HG03280 (cell line): ENCODE measurements around the gene BCL11A.

Source experiments
- ATAC-seq: cut with Tn5 transposase; IDR thresholded peaks from one replicate; pipeline ENCODE4 v1.9.1; 2021; ENCODE audit warnings: mild to moderate bottlenecking, moderate library complexity; ENCODE audit not compliant: unreplicated experiment

BCL11A gene

DNA sequence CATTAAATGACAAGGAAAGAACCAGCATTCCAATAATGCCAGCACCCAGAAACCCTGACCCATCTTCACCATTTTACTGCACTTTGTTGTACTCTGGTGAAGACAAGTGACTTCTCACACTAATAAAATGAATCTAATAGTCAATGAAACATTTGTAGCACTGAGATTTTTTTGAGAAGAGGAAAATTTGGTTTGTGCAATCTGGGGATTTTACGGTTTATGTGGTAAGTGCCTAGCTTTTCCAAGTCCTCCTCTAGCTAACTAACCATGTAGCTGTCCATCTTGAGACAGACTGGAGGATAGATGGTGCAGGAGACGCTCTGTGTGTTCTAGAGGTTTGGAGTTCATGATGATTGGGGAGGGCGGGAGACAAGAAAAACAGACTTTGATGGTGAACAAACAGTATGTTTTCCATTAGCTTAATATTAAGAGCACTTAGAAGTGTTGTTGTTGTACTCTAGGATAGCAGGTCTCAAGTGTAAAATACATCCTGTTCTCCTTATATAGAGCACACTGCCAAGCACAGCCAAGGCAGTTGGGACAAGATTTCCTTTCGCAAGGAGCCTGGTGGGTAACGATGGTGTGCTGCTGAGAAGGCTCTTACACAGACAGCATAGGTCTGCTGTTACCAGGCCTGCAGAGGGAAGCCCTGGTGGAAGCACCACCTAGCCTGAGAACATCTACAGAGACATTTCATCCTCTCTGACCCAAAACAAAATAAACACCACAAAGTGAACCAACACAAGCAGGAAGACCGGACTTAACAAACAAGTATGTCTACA lies 83.7 kb downstream of the BCL11A start:
- ATAC-seq = no peak

DNA sequence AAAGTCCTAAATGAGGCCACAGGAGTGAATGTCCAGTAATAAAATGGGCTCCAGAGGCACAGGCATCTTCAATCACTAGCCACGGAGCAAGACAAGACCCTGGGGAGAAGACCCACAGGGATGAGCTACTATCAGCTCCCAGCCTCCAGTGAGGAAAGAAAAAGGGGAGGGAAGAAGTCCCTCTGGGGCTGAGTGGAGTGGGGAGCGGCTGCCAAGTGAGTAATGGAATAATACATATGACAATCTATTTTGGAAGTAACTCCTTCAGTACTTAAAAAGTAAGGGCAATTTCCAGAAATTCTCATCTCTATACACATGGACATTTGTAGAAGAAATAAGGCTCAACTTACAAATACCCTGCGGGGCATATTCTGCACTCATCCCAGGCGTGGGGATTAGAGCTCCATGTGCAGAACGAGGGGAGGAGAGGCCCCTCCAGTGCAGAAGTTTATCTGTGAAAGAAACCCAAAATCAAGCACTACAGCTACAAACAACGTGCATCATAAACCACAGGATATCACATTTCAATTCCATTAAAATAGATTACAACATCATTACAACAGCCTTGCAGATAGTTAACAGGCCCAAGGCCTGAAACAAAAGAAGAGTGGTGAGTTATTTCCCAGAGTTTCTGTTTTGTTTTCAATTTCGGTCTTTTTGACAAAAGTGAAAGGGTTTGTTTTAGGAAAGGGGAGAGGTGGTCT lies 84.9 kb downstream of the BCL11A start:
- ATAC-seq = no peak

DNA sequence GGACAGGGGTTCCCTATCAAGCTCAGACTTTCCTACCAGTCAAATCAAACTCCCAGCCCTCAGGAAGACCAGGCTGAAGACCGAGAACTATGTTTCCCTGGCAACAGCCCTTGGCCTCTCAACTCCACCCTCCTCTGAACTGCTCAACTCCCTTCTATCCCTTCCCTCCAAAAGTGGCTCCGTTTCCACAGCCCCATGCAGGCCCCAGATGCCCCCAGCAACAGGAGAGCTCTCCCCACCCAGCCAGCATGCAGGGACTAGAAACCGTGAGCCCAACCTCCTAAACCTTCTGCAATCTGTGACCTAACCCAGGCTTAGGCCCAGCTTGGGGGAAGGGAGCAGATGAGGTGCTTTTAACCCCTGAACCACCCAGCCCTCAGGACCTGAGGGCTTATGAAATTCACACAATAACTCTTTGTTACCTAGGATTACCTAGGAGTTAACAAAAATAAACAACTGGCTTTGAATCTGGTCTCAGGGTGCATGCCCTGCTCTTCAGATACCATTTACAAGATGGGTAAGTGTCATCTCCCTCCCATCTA lies 87.2 kb downstream of the BCL11A start:
- no peak for ATAC-seq

DNA sequence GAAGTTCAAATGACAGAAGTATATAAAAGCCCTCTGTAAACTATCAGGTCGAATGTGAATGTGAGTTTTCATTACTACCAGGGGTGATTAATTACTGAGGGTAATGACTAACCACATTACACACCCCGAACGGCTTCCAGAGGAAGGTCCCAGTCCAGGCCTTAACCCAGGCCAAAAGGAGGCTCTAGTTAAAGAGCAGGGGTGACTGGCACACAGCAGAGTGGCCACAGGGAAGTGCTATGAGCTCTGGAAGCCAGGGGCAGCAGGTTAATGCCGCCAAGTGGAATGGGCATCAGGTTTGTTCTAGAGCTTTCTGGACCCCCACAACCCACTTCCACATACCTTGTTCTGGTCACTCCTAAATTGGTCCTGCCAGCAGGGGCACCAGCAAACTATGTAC lies 87.7 kb downstream of the BCL11A start:
- ATAC-seq = no peak

DNA sequence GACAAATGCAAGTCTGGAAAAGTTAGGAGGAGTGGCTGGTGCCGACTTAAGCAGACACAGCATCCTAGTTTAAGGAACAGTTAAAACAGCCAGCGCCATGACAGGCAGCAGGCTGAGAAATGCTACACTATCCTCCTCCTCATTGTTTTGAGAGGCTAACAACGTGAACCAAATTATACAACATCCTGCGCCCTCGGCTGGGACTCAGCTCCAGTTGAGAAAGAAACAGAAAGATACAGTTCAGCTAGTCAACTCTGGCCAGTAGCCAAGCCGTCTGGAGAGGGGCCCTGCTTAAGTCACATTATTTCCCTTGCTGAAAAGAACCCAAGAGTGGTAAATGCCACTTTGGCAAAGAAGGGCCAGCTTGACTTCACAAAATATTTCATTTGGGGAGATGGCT lies 90.2 kb downstream of the BCL11A start:
- no peak for ATAC-seq

DNA sequence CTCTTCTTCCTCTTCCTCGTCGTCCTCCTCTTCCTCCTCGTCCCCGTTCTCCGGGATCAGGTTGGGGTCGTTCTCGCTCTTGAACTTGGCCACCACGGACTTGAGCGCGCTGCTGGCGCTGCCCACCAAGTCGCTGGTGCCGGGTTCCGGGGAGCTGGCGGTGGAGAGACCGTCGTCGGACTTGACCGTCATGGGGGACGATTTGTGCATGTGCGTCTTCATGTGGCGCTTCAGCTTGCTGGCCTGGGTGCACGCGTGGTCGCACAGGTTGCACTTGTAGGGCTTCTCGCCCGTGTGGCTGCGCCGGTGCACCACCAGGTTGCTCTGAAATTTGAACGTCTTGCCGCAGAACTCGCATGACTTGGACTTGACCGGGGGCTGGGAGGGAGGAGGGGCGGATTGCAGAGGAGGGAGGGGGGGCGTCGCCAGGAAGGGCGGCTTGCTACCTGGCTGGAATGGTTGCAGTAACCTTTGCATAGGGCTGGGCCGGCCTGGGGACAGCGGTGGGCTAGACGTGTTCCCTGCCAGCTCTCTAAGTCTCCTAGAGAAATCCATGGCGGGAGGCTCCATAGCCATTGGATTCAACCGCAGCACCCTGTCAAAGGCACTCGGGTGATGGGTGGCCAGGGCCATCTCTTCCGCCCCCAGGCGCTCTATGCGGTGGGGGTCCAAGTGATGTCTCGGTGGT lies 91.9 kb downstream of the BCL11A start:
- ATAC-seq = no peak

DNA sequence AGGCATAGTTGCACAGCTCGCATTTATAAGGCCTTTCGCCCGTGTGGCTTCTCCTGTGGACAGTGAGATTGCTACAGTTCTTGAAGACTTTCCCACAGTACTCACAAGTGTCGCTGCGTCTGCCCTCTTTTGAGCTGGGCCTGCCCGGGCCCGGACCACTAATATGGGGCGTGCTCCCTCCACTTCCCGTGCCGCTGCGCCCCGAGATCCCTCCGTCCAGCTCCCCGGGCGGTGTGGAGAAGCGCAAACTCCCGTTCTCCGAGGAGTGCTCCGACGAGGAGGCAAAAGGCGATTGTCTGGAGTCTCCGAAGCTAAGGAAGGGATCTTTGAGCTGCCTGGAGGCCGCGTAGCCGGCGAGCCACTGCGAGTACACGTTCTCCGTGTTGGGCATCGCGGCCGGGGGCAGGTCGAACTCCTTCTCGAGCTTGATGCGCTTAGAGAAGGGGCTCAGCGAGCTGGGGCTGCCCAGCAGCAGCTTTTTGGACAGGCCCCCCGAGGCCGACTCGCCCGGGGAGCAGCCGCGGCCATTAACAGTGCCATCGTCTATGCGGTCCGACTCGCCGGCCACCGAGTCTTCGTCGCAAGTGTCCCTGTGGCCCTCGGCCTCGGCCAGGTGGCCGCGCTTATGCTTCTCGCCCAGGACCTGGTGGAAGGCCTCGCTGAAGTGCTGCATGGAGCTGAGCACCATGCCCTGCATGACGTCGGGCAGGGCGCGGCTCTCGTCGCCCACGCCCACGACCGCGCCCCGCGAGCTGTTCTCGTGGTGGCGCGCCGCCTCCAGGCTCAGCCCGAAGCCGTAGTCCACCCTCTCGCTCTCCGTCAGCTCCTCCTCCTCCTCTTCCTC lies 92.7 kb downstream of the BCL11A start:
- ATAC-seq = no peak

DNA sequence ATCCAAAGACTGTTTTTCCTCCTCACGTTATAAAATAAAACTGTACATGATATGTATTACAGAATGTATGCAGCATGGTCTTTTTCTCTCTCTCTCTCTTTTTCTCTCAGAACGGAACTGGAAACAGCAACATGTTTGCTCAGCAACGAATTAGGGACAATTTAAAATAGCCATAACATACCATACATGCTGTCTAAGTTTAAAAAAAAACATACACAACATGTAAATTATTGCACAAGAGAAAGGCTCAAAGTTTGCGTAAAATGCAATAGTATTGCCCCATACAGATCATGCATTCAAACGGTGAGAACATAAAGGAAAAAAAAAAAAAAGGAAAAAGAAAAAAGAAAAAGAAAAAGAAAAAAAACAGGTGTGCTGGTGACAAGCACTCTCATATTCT lies 93.6 kb downstream of the BCL11A start:
- ATAC-seq = no peak

DNA sequence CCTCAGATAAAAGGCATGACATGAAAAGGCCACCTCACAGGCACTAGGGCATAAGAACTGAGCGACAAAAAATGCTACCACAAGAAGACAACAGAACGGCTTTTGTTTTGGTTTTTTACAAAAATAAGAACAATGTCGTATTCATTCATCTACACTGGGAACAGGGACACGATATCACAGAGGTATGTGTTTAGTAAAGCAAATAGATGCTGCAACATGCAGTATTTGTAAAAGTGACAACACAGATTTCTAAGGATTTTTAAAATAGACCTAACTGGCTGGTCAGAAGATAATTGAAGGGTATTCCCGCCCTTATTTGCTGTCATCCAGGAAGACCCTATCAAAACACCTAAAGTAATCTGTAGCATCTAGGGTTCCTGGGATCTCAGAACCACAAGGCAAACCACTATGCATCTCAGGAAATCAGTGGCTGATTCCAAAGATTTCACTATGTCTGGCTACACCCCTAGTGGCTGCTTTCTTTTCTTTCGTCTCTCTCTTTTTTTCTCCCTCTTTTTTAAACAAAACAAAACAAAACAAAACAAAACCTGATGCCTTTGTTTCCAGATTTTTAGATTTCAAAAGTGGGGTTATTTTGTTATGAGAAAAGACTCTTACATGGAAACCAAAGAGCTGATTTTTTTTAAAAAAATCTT lies 97.2 kb downstream of the BCL11A start:
- ATAC-seq = no peak

DNA sequence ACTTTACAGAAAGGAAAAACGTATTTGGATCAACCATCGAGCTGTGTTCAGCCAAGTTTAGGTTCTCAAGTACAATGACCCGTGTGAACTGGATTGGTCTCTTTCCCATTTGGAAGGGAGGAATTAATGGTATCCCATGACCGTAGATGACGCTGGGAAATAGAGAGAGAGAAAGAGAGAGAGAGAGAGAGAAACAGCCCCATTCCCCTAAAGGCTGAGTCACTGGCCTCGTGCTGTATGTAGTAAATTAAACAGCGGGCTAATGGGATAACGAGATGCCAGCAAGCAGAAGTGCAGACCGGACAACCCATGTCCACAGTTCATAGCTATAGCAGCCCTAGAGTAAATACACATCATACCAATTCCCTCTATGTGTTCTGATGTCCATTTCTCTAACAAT lies 99.6 kb downstream of the BCL11A start:
- no peak for ATAC-seq

DNA sequence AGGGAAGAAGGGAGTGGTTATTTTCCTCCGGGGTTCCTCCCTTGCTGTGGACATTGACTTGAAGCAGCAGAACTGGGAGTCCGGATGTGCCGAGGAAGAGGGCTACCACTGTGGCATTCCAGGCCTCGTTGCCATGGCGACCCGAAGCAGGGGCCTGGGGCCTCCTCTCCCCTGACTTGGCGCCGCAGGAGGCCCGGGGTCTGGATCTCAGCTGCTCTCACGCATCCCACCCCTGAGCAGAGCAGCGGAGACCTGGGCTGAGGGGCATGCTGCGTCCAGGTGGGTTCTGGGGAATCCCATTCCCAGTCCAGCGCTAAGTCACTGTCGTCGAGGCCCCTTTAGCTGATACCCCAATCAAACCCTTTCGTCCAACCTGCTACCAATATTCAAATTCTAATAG lies 100.2 kb downstream of the BCL11A start:
- ATAC-seq = no peak

DNA sequence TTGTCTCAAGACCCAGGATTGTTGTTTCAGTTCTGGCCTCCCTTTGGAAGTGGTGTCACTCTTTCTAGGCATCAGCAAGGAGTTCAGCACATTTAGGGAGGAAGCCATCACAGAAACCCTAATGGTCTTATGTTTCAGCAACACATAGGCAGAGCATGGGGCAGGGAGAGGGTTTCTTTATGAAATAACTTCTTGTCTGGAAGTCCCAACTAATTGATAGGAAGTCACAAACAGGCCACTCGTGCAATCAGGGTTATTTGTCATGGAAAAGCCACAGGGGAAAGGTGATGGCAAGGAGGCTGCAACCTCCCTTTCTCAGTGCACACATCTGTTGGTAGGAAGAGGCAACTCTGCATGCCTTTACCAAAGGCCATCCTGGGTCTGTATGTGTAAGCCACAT lies 103.0 kb downstream of the BCL11A start:
- ATAC-seq = no peak

DNA sequence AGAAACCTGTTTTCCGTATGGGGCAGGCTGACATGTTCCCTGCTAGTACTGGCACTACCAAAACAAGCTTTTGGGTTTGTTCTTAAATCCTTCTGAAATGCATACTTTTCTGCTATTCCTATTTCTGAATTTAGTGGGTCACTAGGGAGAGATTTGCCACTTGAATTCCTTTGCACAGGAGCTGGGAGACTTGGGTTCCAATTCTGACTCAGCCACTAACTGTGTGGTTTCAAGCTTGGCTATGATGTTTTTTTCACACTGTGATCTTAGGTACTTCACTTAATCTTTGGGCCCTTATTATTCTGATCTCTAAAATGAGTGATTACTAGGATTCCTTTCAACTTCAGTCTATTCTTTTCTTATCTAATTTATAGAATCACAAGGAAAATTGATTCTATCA lies 105.5 kb downstream of the BCL11A start:
- no peak for ATAC-seq

DNA sequence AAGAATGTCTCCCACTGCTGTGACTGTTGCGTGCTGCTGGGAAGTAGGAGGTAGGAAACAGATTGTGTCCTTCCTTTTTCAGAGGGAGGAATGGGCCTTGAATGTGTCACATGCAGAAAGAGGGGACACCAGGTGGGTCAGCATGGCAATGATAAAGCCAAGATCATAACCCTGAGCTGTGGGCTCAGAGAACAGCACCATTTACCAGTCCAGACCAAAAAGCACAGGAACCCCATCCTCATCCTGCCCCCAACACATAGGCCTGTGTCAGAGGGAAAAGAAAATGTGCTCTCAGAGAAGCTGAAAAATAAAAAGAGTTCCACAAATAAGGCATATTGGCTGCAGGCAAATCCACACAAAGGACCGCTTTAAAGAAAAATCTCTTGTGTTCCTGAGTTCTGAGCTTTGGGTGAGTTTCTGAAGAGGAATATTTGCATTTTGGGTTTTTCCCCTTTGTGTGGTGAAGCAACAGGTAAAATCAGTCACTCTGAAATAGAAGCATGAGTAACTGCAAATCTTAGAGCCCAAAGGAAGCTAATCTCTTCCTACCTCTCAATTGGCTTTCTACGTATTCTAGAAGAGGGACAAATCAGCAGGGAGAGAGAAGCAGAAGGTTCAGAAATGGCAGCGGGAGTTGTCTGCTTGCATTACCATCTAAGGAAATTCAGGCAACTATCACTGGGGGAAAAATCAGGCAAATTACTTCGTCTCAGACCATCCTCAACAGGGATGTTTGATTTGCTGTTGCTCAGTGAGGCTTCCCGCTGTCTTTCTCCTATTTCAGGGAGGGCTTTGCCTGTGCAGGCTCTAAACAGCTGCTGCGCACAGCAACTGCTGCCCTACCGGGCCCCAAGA lies 106.8 kb downstream of the BCL11A start:
- ATAC-seq = peak; percentile 94

DNA sequence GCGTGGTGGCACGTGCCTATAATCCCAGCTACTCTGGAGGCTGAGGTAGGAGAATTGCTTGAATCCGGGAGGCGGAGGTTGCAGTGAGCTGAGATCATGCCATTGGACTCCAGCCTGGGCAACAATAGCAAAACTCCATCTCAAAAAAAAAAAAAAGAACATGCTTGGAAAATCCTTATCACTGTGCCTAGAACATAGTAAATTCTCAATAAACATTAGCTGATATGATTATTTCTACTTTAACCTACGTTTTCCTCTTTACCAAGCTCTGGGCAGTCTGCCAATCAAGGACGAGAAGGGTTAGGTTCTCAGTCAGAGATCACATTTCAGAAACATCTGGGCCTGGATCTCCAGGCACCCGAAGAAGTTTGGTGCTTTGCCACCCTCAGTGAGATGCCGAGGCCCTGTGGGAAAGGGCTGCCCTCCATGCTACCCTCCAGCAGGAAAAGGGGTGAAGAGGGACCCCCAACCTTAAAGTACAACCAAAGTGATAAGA lies 107.7 kb downstream of the BCL11A start:
- no peak for ATAC-seq

DNA sequence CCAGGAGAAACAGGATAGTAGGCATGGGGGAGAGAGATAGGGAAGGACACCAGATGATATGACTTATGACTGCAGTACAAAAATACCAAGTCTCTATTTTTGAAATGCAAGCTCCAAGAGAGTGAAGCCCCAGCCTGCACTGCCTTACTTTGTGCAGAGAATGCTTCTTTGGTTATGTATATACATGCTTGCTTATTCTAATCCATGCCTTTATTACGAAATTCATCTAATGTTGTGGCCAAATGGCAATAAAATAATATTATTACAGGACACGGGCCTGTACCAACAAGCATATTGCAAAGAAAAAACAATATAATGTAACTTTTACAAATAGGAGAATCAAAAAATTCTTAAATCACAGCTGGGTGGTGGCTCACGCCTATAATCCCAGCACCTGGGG lies 110.8 kb downstream of the BCL11A start:
- no peak for ATAC-seq

DNA sequence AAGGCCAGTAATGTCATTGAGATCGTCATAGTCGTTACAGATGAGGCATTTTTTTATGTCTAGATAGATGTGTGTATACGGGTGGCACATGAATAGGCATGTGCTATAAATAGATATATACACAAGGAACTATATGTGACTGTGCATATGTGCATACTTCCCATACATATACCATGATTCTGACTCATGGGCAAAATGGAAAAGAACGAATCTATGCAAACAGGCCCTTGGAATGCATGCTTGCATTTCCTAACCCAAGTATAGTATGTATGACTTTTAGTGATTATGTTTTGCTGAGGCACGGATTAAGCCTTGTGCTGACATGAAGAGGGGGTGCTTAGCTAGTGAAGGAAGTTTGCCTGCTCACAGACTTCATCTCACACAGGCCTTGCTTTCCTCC lies 111.7 kb downstream of the BCL11A start:
- ATAC-seq = no peak

DNA sequence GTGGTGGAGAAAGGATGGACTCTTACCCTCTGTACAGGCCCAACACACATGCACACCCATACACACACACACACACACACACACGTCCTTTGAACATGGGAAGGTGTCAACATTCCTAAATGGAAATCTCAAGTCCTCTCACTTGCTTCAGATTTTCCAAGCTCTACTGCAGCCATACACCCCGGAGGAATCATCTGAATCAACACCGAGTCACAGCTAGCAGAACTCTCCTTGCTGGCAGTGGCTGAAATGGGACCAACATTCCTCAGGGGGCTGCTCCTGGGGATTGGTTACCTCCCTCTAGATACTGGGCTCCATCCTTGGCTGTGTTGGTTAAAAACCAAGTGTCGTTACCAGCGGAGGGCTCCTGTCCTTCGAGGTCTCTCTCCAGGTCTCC lies 112.7 kb downstream of the BCL11A start:
- ATAC-seq = no peak

DNA sequence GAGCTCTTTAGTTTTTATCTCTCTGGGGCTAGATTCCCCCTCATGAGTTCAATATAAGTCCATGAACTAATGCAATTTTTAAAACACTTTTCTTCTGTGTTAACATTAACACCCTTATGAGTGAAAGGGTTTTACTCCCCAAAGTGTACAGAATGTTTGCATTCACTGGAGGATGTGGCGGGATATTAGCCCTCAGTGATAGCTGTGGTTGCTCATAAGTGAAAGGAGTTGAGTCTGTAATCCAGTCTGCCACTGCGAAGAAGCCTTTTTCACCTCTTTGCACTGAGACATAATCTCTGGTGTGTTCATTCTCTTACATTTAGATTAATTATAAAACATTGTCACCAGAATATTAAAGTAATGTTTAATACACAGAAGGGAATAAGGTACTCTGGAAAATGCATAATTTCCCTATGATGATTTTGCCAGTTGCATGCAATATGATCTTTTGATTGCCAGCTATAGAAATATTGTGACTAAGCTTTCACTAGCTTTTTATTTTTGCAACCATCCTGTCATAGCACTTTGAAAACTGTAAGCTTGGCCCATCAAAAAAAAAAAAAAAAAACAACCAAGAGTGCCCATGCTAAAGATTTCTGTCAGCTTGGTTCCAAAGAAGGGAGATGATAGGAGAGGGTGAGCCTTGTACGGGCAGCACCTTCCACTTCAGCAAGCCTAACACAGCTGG lies 113.2 kb downstream of the BCL11A start:
- peak; percentile 7 for ATAC-seq
